Body of pancreas (tissue), 4 donors: ENCODE results near the gene GTF2H3. TPM values are rescaled to one million over a fixed set of nuclear protein-coding genes. Genes with fewer than 3 reads are reported as not detected.

Experiments
- ATAC-seq: fragments of 150-250 bp; one replicate; pipeline ENCODE4 v1.9.1; 2016
- DNase-seq, 4 donors: peaks; one replicate each; pipeline ENCODE4 v3.0.0-alpha.2; 2019
- H3K27ac ChIP-seq, 4 donors: fragments of 200-600 bp; sonication (generic); 1 replicate in 3 of 4; 2 replicates in 1 of 4; pipeline versions ENCODE4 v1.5.1 to v1.6.1; 2016 to 2019; ENCODE audit warnings: mild to moderate bottlenecking in 1 of 4, mixed read lengths in 1 of 4, moderate library complexity in 1 of 4
- H3K27me3 ChIP-seq, 2 donors: fragments of 200-600 bp; sonication (generic); one replicate each; pipeline ENCODE4 v1.6.0; 2016; ENCODE audit warnings: mild to moderate bottlenecking in 1 of 2
- H3K36me3 ChIP-seq, 2 donors: fragments of 200-600 bp; sonication (generic); replicated peaks in 1 of 2; 2 replicates each; pipeline ENCODE4 v1.5.1; 2016; ENCODE audit warnings: low read depth in 2 of 2; ENCODE audit not compliant: insufficient read depth in 1 of 2
- H3K4me1 ChIP-seq: fragments of 200-600 bp; sonication (generic); one replicate; pipeline ENCODE4 v1.6.0; 2016
- H3K4me3 ChIP-seq, 2 donors: fragments of 200-600 bp; sonication (generic); 1 replicate in 1 of 2; 2 replicates in 1 of 2; pipeline ENCODE4 v1.5.1; 2016 to 2019
- H3K9me3 ChIP-seq, 3 donors: fragments of 200-600 bp; sonication (generic); 1 replicate in 2 of 3; 2 replicates in 1 of 3; pipeline ENCODE4 v1.5.1; 2016
- POLR2A ChIP-seq, 3 donors: fragments of 450-650 bp; IDR thresholded peaks; one replicate each; pipeline ENCODE4 v1.6.1; 2016; ENCODE audit warnings: antibody characterized with exemption in 3 of 3, mild to moderate bottlenecking in 2 of 3
- WGBS, 2 donors: methylation state at CpG; one replicate each; pipeline ENCODE4 v1.1.5; 2017; 5-methylcytosine and 5-hydroxymethylcytosine counted together
- intact Hi-C: fragments of 100-400 bp; cut with DNase I; formaldehyde crosslinking; loops from one replicate; pipeline ENCODE4 v1.15.1; 2023
- total RNA-seq, 2 donors: library from RNA; depleted of rRNA; stranded (reverse); fragments of >200 nt; gene quantifications; one replicate each; pipeline ENCODE4 v1.1.0, GENCODE V29; 2016
- TF ChIP-seq, protein P1 (sequence below), 7 experiments: fragments of 450-650 bp in 4 of 7; fragments of 200-600 bp in 3 of 7; sonication (generic) in 3 of 7; IDR thresholded peaks; one replicate each; pipeline ENCODE4 v1.5.1; 2016 to 2019; ENCODE audit warnings: antibody characterized with exemption in 7 of 7

Gene GTF2H3
- total RNA-seq, 2 donors from 2014 or later, result 8.6 to 16.2 TPM

DNA sequence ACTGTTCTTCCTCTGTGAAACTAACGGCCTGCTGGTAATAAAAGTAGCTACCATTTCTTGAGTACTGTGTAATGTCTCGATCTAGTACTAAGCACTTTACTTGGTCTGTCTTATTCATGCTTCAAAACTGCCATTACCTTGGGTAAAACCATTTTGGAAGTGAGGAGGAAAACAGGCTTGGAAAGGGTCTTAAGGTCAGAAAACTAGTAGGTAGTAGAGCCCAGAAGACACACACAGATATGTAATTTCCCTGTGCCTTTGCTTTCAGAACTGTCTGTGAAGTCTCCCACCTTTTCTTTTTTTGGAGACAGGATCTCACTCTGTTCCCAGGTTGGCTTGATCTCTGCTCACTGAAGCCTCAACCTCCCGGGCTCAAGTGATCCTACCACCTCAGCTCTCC is 35.1 kb upstream of the GTF2H3 start:
- no peaks in the 10 kb centered on the region for H3K9me3 ChIP-seq
- peaks cover 38% of the 10 kb centered on the region for H3K4me1 ChIP-seq
- H3K27me3 ChIP-seq, result no peaks in the 10 kb centered on the region
- peaks cover 0 to 19% of the 10 kb centered on the region in 2 donors for H3K36me3 ChIP-seq
- no peak overlapping the region for H3K4me3 ChIP-seq
- intact Hi-C loops, result no loop called here
- no peak overlapping the region for H3K27ac ChIP-seq
- ATAC-seq (no peak), DNase-seq (no peak)
- TF ChIP-seq, protein P1, sequence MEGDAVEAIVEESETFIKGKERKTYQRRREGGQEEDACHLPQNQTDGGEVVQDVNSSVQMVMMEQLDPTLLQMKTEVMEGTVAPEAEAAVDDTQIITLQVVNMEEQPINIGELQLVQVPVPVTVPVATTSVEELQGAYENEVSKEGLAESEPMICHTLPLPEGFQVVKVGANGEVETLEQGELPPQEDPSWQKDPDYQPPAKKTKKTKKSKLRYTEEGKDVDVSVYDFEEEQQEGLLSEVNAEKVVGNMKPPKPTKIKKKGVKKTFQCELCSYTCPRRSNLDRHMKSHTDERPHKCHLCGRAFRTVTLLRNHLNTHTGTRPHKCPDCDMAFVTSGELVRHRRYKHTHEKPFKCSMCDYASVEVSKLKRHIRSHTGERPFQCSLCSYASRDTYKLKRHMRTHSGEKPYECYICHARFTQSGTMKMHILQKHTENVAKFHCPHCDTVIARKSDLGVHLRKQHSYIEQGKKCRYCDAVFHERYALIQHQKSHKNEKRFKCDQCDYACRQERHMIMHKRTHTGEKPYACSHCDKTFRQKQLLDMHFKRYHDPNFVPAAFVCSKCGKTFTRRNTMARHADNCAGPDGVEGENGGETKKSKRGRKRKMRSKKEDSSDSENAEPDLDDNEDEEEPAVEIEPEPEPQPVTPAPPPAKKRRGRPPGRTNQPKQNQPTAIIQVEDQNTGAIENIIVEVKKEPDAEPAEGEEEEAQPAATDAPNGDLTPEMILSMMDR (IDR thresholded peaks at IDR 0.05), result no peak
- no peak for TF ChIP-seq POLR2A (IDR thresholded peaks at IDR 0.05)
- 88 to 90% methylated on average over 3 of the region's 3 CpGs for WGBS, 2 donors

DNA sequence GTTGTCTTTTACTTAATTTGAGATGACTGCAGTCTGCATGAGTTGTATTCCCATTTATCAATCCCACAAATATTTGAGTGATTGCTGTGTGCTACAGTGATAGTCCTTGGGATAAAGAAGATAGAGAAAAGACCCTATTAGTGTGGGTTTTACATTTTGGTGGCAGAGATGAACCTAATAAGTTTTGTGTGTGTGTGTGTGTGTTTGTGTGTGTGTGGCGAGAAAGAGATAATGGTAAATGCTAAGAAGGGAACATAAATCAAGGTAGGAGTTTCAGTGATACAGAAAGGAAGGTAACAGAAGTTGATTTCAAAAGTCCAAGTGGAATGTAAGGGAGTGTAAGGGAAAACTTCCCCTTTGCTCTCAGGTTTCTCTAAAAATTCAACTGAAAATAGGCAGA is 34.3 kb upstream of the GTF2H3 start:
- H3K4me1 ChIP-seq, result peaks cover 41% of the 10 kb centered on the region
- intact Hi-C loops, result no loop called here
- ATAC-seq, result no peak

DNA sequence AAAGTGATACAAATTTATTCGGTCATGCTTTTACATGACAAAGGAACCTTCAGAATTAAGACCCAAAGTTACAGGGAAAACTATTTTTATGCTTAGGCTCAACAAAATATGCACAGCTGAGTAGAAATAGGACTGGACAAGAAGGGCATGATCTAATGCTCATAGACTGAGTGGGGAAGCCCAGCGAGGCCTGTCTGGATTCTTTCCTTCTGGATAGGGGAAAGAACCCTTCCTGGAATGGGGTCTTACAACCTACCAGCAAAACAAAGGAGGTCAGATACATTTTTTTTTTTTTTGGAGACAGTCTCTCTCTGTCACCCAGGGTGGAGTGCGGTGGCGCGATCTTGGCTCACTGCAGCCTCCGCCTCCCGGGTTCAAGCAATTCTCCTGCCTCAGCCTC is 33.9 kb upstream of the GTF2H3 start:
- 86 to 90% methylated on average over 7 of the region's 7 CpGs for WGBS, 2 donors
- Histone ChIP-seq H3K27me3 (no peaks in the 10 kb centered on the region), H3K9me3 (no peaks in the 10 kb centered on the region), H3K4me3 (no peak overlapping the region), H3K36me3 (peaks cover 0 to 14% of the 10 kb centered on the region in 2 donors), H3K4me1 (peaks cover 39% of the 10 kb centered on the region), H3K27ac (no peak overlapping the region)
- intact Hi-C loops, result no loop called here
- no peak for ATAC-seq
- TF ChIP-seq, protein P1 (IDR thresholded peaks at IDR 0.05), result no peak
- TF ChIP-seq POLR2A (IDR thresholded peaks at IDR 0.05), result no peak
- no peak for DNase-seq

More for the DNA sequence above, 34.3 kb upstream of the GTF2H3 start:
- Histone ChIP-seq H3K27ac (no peak overlapping the region), H3K27me3 (no peaks in the 10 kb centered on the region), H3K4me3 (no peak overlapping the region), H3K36me3 (peaks cover 0 to 17% of the 10 kb centered on the region in 2 donors), H3K9me3 (no peaks in the 10 kb centered on the region)
- 82 to 100% methylated on average over 1 of the region's 1 CpG for WGBS, 2 donors
- no peak for DNase-seq
- TF ChIP-seq, protein P1 (IDR thresholded peaks at IDR 0.05), result no peak
- TF ChIP-seq POLR2A (IDR thresholded peaks at IDR 0.05), result no peak

DNA sequence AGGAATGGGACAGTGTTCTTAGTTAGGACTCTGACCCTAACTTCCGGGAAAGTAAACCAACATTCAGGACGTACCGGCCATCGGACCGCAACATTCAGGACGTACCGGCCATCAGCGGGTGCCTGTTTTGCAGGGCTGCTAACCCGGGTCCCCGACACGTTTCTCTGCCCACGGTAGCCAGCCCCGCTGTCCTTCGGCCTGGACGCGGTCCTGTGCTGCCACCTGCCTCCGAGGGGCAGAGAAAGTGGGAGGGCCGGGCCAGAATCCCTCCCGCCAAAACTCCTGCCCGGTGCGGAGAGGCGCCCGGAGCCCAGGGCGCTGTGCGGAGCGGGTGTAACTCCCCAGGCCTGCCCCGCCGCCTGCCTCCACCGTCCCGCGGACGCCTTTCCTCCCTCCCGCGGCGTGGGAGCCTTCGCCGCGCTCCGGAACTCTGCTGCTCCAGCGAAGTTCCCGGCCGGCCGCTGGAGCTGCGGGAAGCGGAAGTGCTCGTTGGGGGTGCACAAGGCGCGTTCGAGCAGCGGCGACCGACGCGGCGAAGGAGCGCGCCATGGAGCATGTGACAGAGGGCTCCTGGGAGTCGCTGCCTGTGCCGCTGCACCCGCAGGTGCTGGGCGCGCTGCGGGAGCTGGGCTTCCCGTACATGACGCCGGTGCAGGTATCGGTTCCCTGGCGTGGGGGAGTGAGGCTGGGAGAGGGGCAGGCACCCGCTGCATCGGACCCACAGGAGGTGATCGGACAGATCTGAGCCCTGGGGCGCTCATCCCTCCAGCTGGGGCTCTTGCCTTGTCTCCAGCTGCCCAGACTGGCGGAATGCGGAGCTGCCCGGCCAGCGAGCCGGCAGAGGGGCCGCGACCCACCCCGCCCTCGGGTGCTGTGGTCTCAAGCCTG is 31.8 kb upstream of the GTF2H3 start, which contains the start of gene DDX55:
TSS of gene DDX55 (plus strand) at position 498 of the 888 bp plus-strand sequence. CDS start at position 548, 50 bp downstream.
- 0% methylated on average over 2 to 77 of the region's 81 CpGs for WGBS, 2 donors
- Histone ChIP-seq H3K27me3 (no peaks in the 10 kb centered on the region), H3K4me1 (peaks cover 23% of the 10 kb centered on the region), H3K9me3 (no peaks in the 10 kb centered on the region), H3K4me3 (peak within 1 kb of the TSS; percentile 64 to 96), H3K27ac (peak within 1 kb of the TSS; percentile 57 to 89 (median 74)), H3K36me3 (peaks cover 0 to 10% of the 10 kb centered on the region in 2 donors)
- DNase-seq (peak; percentile 82 to 86 (median 84)), ATAC-seq (peak; percentile 96)
- intact Hi-C loops, result no loop called here
- TF ChIP-seq, protein P1 (IDR thresholded peaks at IDR 0.05), result peak; percentile 35 to 91 (median 62)
- TF ChIP-seq POLR2A (IDR thresholded peaks at IDR 0.05), result peak; percentile 53 to 78 (median 73)
